Esophagus muscularis mucosa (tissue), 4 donors: ENCODE data around the gene MEPE. TPM values are rescaled to one million over a fixed set of nuclear protein-coding genes. Genes with fewer than 3 reads are reported as not detected.

Experiments
- DNase-seq: peaks from one replicate; pipeline ENCODE4 v3.0.0-alpha.2; 2017; ENCODE audit errors: extremely low spot score
- H3K27ac ChIP-seq, 4 donors: fragments of 200-600 bp; sonication (generic); replicated peaks in 1 of 4; 1 replicate in 3 of 4; 2 replicates in 1 of 4; pipeline ENCODE4 v1.5.1; 2016 to 2019; ENCODE audit warnings: mild to moderate bottlenecking in 1 of 4
- H3K27me3 ChIP-seq, 4 donors: fragments of 200-600 bp; sonication (generic); one replicate each; pipeline versions ENCODE4 v1.5.1 to v1.6.0; 2016 to 2019
- H3K36me3 ChIP-seq, 4 donors: fragments of 200-600 bp; sonication (generic); one replicate each; pipeline ENCODE4 v1.5.1; 2016 to 2019
- H3K4me1 ChIP-seq, 4 donors: fragments of 200-600 bp; sonication (generic); one replicate each; pipeline ENCODE4 v1.5.1; 2016 to 2019
- H3K4me3 ChIP-seq, 4 donors: fragments of 200-600 bp; sonication (generic); 1 replicate in 2 of 4; 2 replicates in 2 of 4; pipeline ENCODE4 v1.5.1; 2016 to 2019; ENCODE audit warnings: mild to moderate bottlenecking in 4 of 4, moderate library complexity in 1 of 4
- H3K9me3 ChIP-seq, 4 donors: fragments of 200-600 bp; sonication (generic); 1 replicate in 3 of 4; 2 replicates in 1 of 4; pipeline ENCODE4 v1.5.1; 2016 to 2019
- EP300 ChIP-seq: sonication (generic); formaldehyde crosslinking; IDR thresholded peaks from one replicate; pipeline ENCODE4 v1.6.1; 2017; ENCODE audit warnings: antibody characterized with exemption
- POLR2A ChIP-seq: fragments of 450-650 bp; IDR thresholded peaks from one replicate; pipeline ENCODE4 v1.6.1; 2017; ENCODE audit warnings: antibody characterized with exemption, moderate library complexity, mild to moderate bottlenecking, low read depth
- POLR2AphosphoS5 ChIP-seq, 2 donors: sonication (generic); formaldehyde crosslinking; IDR thresholded peaks; one replicate each; pipeline ENCODE4 v1.6.1; 2017; ENCODE audit warnings: antibody characterized with exemption in 2 of 2
- WGBS: methylation state at CpG from one replicate; pipeline ENCODE4 v1.1.5; 2018; 5-methylcytosine and 5-hydroxymethylcytosine counted together
- intact Hi-C: fragments of 100-400 bp; cut with DNase I; formaldehyde crosslinking; loops from one replicate; pipeline ENCODE4 v1.15.1; 2023
- total RNA-seq, 4 donors: library from RNA; depleted of rRNA; stranded (reverse); fragments of >200 nt; gene quantifications; one replicate each; pipeline versions ENCODE4 v1.1.0 to v1.2.1, GENCODE V29; 2016
- TF ChIP-seq, protein P1 (sequence below), 3 experiments: fragments of 200-600 bp in 2 of 3; fragments of 450-650 bp in 1 of 3; sonication (generic) in 2 of 3; IDR thresholded peaks; one replicate each; pipeline ENCODE4 v1.5.1; 2017 to 2019; ENCODE audit warnings: antibody characterized with exemption in 3 of 3, mild to moderate bottlenecking in 2 of 3, moderate library complexity in 1 of 3

The MEPE gene
- total RNA-seq, 4 donors from 2014 or later: not detected

DNA sequence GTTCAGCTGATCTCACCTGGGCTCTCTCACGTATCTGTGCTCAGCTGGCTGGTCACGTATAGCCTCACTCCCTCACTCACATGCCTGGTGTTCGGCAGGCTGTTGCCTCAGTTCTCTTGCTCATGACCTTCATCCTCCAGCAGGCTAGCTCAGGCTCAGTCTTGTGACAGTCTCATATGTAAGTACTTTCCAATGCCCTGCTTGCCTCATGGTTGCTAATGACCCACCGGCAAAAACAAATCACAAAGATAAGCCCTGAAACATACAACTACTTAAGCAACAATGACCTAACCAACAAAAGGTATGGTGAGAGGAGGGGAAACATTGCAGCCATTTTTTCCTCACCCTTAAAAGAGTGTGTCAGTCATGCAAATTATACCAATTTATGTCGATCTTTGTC is 25.0 kb downstream of the MEPE start:
- no peaks in the 10 kb centered on the region for H3K9me3 ChIP-seq
- no peaks in the 10 kb centered on the region for H3K4me1 ChIP-seq
- no peak overlapping the region for H3K4me3 ChIP-seq
- TF ChIP-seq POLR2AphosphoS5 (IDR thresholded peaks at IDR 0.05): no peak
- TF ChIP-seq, protein P1, sequence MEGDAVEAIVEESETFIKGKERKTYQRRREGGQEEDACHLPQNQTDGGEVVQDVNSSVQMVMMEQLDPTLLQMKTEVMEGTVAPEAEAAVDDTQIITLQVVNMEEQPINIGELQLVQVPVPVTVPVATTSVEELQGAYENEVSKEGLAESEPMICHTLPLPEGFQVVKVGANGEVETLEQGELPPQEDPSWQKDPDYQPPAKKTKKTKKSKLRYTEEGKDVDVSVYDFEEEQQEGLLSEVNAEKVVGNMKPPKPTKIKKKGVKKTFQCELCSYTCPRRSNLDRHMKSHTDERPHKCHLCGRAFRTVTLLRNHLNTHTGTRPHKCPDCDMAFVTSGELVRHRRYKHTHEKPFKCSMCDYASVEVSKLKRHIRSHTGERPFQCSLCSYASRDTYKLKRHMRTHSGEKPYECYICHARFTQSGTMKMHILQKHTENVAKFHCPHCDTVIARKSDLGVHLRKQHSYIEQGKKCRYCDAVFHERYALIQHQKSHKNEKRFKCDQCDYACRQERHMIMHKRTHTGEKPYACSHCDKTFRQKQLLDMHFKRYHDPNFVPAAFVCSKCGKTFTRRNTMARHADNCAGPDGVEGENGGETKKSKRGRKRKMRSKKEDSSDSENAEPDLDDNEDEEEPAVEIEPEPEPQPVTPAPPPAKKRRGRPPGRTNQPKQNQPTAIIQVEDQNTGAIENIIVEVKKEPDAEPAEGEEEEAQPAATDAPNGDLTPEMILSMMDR (IDR thresholded peaks at IDR 0.05): no peak
- no peak for TF ChIP-seq POLR2A
- TF ChIP-seq EP300: no peak
- 98% methylated on average over 5 of the region's 5 CpGs for WGBS
- intact Hi-C loops: no loop called here
- no peaks in the 10 kb centered on the region for H3K36me3 ChIP-seq
- no peak overlapping the region for H3K27ac ChIP-seq
- no peak for DNase-seq
- no peaks in the 10 kb centered on the region for H3K27me3 ChIP-seq

DNA sequence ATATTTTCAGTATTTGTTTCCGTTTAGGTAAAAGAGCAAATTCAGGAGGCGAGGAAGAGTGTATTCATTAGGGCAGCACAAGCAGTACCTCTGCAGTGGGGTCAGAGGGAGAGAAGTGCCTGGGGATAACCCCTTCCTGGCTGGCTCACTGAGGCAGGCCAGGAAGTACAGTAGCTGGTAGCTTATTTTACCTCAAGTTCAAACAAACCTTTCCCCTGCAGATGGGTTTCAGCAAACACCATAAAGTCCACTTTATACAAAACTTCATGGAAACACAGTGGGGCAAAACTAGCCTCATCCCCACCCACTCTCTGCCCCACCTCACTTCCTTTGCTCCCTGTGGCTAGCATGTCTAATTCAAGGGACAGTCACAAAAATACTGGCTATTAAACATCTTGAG is 29.5 kb downstream of the MEPE start:
- DNase-seq: no peak
- TF ChIP-seq POLR2AphosphoS5 (IDR thresholded peaks at IDR 0.05) (no peak), POLR2A (no peak), EP300 (no peak)
- TF ChIP-seq, protein P1 (IDR thresholded peaks at IDR 0.05): no peak
- 60% methylated on average over 2 of the region's 2 CpGs for whole genome bisulfite sequencing
- no peak overlapping the region for H3K27ac ChIP-seq
- H3K4me3 ChIP-seq: no peak overlapping the region
- intact Hi-C loops: no loop called here
- peaks cover 0 to 7% (median 0%) of the 10 kb centered on the region in 4 donors for H3K4me1 ChIP-seq
- no peaks in the 10 kb centered on the region for H3K9me3 ChIP-seq
- H3K27me3 ChIP-seq: no peaks in the 10 kb centered on the region
- H3K36me3 ChIP-seq: no peaks in the 10 kb centered on the region

DNA sequence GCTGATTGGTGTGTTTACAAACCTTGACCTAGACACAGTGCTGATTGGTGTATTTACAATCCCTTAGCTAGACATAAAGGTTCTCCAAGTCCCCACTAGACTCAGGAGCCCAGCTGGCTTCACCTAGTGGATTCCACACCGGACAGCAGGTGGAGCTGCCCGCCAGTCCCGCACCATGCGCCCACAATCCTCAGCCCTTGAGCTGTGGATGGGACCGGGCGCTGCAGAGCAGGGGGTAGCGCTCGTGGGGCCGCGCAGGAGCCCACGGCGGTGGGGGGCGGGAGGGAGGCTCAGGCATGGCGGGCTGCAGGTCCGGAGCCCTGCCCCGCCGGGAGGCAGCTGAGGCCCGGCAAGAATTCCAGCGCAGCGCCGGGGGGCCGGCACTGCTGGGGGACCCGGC is 30.7 kb downstream of the MEPE start:
- H3K27ac ChIP-seq: no peak overlapping the region
- intact Hi-C loops: no loop called here
- no peaks in the 10 kb centered on the region for H3K9me3 ChIP-seq
- H3K4me3 ChIP-seq: no peak overlapping the region
- 98% methylated on average over 18 of the region's 23 CpGs for WGBS
- H3K36me3 ChIP-seq: no peaks in the 10 kb centered on the region
- peaks cover 0 to 7% (median 0%) of the 10 kb centered on the region in 4 donors for H3K4me1 ChIP-seq
- no peaks in the 10 kb centered on the region for H3K27me3 ChIP-seq
- no peak for DNase-seq
- TF ChIP-seq POLR2A (no peak), POLR2AphosphoS5 (IDR thresholded peaks at IDR 0.05) (no peak), EP300 (no peak)
- TF ChIP-seq, protein P1 (IDR thresholded peaks at IDR 0.05): no peak

DNA sequence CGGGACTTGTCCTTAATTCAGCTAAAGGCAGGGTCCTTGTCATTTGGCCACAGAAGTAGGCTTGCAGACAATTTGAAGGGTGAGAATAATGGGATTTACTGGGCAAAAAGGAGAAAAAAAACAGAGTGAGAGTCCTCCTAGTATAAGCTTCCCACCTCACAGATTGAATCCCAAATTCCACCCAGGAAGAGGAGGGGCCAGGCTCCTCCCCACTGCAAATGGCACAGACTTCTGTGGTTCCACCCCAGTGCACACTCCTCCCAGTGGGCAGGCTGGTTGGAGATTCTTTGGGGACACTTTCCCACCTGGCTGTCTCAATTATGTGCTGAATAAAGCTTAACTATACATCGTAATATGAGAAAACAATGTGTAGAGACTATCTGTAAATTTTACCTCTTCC is 31.6 kb downstream of the MEPE start:
- H3K4me3 ChIP-seq: no peak overlapping the region
- no peaks in the 10 kb centered on the region for H3K9me3 ChIP-seq
- H3K4me1 ChIP-seq: peaks cover 0 to 7% (median 0%) of the 10 kb centered on the region in 4 donors
- no peak overlapping the region for H3K27ac ChIP-seq
- intact Hi-C loops: no loop called here
- TF ChIP-seq EP300: no peak
- TF ChIP-seq, protein P1 (IDR thresholded peaks at IDR 0.05): no peak
- TF ChIP-seq POLR2AphosphoS5 (IDR thresholded peaks at IDR 0.05): no peak
- no peak for TF ChIP-seq POLR2A
- no peak for DNase-seq
- no peaks in the 10 kb centered on the region for H3K27me3 ChIP-seq
- no peaks in the 10 kb centered on the region for H3K36me3 ChIP-seq
- WGBS: 97% methylated on average over 2 of the region's 2 CpGs

DNA sequence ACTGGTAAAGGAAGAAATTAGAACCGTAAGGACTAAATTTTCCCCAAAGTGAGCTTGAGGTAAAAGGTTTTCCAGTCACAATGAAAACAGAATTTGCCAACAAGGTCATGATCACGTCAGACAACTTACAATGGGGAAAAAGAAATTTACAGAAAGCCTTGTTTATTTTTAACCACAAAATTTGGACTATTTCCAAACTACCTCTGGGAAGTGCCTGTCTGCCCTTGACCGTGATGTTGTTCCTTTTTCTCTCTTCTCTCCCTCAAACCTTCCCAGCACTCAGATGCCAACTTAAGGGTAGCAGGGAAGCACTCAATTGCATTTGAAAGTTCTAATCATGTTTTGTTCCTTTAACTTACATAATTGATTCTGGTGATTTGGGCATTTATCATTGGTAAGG is 32.5 kb downstream of the MEPE start:
- Histone ChIP-seq H3K4me3 (no peak overlapping the region), H3K27ac (no peak overlapping the region), H3K9me3 (no peaks in the 10 kb centered on the region), H3K36me3 (no peaks in the 10 kb centered on the region), H3K4me1 (peaks cover 0 to 7% (median 0%) of the 10 kb centered on the region in 4 donors), H3K27me3 (no peaks in the 10 kb centered on the region)
- TF ChIP-seq EP300 (no peak), POLR2AphosphoS5 (IDR thresholded peaks at IDR 0.05) (no peak), POLR2A (no peak)
- TF ChIP-seq, protein P1 (IDR thresholded peaks at IDR 0.05): no peak
- WGBS: 62% methylated on average over 3 of the region's 3 CpGs
- intact Hi-C loops: no loop called here
- DNase-seq: no peak
